Muscle of leg (tissue), 11 donors: ENCODE measurements around the gene SHFL. TPM values are rescaled to one million over a fixed set of nuclear protein-coding genes. Genes with fewer than 3 reads are reported as not detected.

Experiments used
- DNase-seq: peaks from one replicate; pipeline ENCODE4 v3.0.0; 2013
- H3K27ac ChIP-seq: one replicate; pipeline ENCODE4 v1.5.1; 2013; ENCODE audit warnings: mild to moderate bottlenecking, low read length, control low read depth
- H3K27me3 ChIP-seq: one replicate; pipeline ENCODE4 v1.6.1; 2013; ENCODE audit warnings: low read length; ENCODE audit not compliant: control insufficient read depth, insufficient read depth
- H3K36me3 ChIP-seq: one replicate; pipeline ENCODE4 v1.6.1; 2013; ENCODE audit warnings: low read length; ENCODE audit not compliant: control insufficient read depth, insufficient read depth
- H3K4me1 ChIP-seq: one replicate; pipeline ENCODE4 v1.6.1; 2013; ENCODE audit warnings: low read length; ENCODE audit not compliant: control insufficient read depth, insufficient read depth
- H3K4me3 ChIP-seq: one replicate; pipeline ENCODE4 v1.5.1; 2013; ENCODE audit warnings: low read length, control low read depth
- H3K9me3 ChIP-seq: replicated peaks from 2 replicates; pipeline ENCODE4 v1.6.1; 2013; ENCODE audit warnings: low read depth, low read length; ENCODE audit not compliant: control insufficient read depth
- WGBS: methylation state at CpG from one replicate; pipeline ENCODE4 v1.1.5; 2013; ENCODE audit warnings: missing lambda C conversion rate; ENCODE audit not compliant: insufficient coverage; 5-methylcytosine and 5-hydroxymethylcytosine counted together
- polyA plus RNA-seq, 8 donors: library from polyadenylated mRNA; unstranded; fragments of 120-200 nt; gene quantifications; one replicate each; pipeline versions ENCODE4 v1.2.1 to v1.2.3, GENCODE V29; 2013; ENCODE audit warnings: inconsistent platforms in 1 of 8, low replicate concordance in 1 of 8; ENCODE audit not compliant: insufficient read length in 8 of 8, insufficient read depth in 1 of 8
- total RNA-seq: library from RNA; stranded (reverse); fragments of 120-200 nt; gene quantifications from one replicate; pipeline ENCODE4 v1.2.4, GENCODE V29; 2013

The SHFL gene
- total and polyA plus RNA-seq, 9 donors: 8.7 to 13.9 (median 10.5) TPM

DNA sequence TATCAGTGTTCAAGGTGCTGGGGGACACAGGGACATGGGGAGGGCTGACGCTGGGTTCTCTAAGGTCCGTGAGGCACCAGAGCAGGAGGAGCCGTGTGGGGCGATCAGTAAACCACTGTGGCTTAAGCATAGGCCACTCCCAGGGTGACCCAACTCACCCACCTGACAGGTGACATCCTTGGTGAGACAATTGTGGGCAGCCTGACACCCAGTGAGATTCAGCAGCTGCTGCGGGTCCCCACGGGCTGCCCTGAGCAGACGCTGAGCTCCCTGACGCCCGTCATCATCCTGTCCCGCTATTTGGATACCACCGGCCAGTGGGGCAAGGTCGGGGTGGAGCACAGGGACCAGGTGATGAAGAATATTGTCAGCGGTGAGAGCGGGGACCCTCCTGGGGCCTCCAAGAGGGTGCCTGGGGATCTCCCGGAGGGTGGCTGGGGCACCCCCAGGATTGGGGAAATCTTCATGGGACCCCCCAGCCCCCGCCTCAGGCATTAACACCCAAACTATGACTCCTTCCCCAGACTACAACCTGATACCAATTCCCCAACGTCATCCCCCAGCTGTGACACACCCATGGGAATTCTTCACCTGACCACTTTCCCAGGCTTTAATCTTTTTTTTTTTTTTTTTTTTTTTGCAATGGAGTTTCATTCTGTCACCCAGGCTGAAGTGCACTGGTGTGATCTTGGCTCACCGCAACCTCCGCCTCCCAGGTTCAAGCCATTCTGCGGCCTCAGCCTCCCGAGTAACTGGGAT is 33.3 kb upstream of the SHFL start:
- 77% methylated on average over 17 of the region's 21 CpGs for WGBS
- Histone ChIP-seq H3K4me1 (no peaks in the 10 kb centered on the region), H3K4me3 (no peak overlapping the region), H3K27me3 (peaks cover 2% of the 10 kb centered on the region), H3K27ac (no peak overlapping the region), H3K36me3 (no peaks in the 10 kb centered on the region), H3K9me3 (no peaks in the 10 kb centered on the region)
- no peak for DNase-seq

DNA sequence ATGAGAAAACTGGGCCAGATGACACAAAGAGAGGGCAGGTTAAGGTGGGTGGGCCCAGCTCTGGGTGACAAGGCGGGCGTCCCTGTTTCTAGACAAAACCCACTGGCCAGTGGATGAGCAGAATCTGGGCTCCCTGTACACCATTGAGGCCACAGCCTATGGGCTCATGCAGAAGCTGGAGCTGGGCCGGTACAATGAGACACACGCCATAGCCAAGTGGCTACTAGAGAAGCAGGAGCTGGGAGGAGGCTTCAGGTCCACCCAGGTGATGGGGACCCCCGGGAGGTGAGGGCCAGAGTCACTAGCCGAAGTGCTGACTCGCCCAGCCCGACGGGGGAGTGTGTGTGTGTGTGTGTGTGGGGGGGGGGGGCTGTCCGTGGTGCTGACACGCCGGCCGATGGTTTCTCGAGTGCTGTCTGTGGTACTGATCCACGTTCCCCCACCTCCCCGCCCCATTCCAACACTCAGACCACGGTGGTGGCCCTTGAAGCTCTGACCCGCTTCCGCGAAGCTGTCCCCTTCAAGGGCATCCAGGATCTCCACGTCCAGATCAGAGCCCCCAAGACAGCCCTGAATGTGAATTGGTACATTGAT is 24.3 kb upstream of the SHFL start:
- Histone ChIP-seq H3K4me3 (no peak overlapping the region), H3K4me1 (no peaks in the 10 kb centered on the region), H3K27me3 (peaks cover 2% of the 10 kb centered on the region), H3K27ac (no peak overlapping the region), H3K9me3 (no peaks in the 10 kb centered on the region), H3K36me3 (no peaks in the 10 kb centered on the region)
- WGBS: 37% methylated on average over 14 of the region's 21 CpGs
- no peak for DNase-seq

DNA sequence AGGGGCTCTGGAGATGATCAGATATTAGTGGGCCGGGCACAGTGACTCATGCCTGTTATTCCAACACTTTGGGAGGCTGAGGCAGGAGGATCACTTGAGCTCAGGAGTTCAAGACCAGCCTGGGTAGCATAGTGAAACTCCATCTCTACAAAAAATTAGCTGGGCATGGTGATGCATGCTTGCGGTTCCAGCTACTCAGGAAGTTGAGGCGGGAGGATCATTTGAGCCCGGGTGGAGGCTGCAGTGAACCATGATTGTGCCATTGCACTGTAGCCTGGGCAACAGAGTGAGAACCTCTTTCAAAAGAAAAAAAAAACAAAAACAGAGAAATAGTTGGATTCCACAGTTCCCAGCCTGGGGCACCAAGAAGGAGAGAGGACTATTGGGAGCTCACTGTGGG is 17.9 kb upstream of the SHFL start:
- Histone ChIP-seq H3K9me3 (no peaks in the 10 kb centered on the region), H3K4me3 (no peak overlapping the region), H3K4me1 (no peaks in the 10 kb centered on the region), H3K36me3 (no peaks in the 10 kb centered on the region), H3K27ac (no peak overlapping the region), H3K27me3 (no peaks in the 10 kb centered on the region)
- no peak for DNase-seq
- WGBS: 84% methylated on average over 4 of the region's 4 CpGs

DNA sequence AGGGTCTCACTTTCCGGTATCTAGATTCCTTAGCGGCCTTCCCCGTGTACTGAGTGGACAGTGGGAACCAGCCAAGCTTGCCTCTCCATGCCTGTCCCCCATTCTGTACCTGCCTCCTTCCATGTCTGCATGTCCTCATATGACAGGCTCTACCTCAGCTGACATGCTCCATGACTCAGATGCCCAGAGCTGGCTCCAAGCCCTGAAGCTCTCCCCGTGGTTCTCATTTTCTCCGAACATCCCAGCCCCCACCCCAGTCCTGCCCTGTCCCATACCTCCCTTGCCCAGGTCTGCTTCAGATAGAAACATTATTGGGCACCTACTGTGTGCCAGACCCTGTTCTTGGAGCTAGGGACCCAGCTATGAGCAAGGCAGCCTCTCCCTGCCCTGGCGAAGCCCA is 17.1 kb upstream of the SHFL start:
- H3K9me3 ChIP-seq: peaks cover 1% of the 10 kb centered on the region
- no peaks in the 10 kb centered on the region for H3K36me3 ChIP-seq
- H3K27ac ChIP-seq: no peak overlapping the region
- DNase-seq: no peak
- H3K4me1 ChIP-seq: no peaks in the 10 kb centered on the region
- no peaks in the 10 kb centered on the region for H3K27me3 ChIP-seq
- H3K4me3 ChIP-seq: no peak overlapping the region
- WGBS: 92% methylated on average over 5 of the region's 6 CpGs

DNA sequence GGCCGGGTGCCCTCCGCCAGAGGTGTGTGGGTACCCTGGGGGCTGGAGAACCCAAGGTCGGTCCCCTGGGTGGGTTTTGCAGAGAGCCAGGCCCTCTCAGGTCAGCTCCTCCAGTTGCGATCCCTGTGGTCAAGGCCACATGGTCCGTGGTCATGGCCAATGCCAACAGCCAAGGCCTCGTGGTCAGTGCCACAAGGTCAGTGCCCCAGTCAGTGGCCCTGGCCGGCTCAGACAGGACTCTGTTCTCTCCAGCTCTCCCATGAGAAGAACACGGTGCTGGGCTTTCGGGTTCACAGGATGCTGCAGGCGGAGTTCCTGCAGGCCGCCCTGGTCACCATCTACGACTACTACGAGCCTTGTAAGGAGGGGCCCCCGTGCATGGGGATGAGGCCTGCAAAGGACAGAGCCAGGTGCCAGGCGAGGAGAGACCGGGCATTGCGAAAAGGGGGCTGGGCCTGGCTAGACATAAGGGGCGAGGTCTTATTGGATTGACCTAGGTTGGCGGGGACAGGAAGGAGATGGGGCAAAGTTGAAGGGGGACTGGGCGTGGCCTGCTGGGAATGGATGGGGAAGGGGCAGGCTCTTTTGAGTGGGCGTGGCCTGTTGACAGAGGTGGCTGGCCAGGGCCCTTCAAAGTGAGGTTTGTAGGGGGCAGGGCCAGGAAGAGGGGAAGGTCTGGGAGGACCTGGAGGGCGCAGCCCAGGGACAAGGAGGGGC is 15.2 kb upstream of the SHFL start:
- Histone ChIP-seq H3K4me1 (no peaks in the 10 kb centered on the region), H3K27ac (no peak overlapping the region), H3K27me3 (no peaks in the 10 kb centered on the region), H3K9me3 (peaks cover 3% of the 10 kb centered on the region), H3K4me3 (no peak overlapping the region), H3K36me3 (no peaks in the 10 kb centered on the region)
- 69% methylated on average over 22 of the region's 22 CpGs for WGBS
- no peak for DNase-seq

DNA sequence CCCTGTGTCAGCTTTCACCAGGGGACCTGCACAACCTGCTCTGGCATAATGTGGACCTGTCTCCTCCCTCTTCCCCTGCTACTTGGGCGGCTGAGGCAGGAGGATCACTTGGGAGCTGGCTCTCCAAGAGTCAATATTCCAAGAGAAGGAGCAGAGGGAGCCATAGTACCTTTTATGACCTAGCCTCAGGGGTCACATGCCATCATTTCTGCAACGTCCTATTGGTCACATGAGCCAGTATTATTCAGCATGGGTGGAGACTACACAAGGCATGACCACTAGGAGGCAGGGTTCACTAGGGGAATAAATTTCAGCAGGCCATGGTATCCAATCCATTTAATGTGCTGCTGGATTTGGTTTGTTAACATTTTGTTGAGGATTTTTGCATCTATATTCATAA is 12.0 kb upstream of the SHFL start:
- Histone ChIP-seq H3K4me3 (no peak overlapping the region), H3K27ac (no peak overlapping the region), H3K27me3 (no peaks in the 10 kb centered on the region), H3K4me1 (no peaks in the 10 kb centered on the region), H3K36me3 (no peaks in the 10 kb centered on the region), H3K9me3 (peaks cover 3% of the 10 kb centered on the region)
- WGBS: 90% methylated on average over 2 of the region's 2 CpGs
- no peak for DNase-seq

DNA sequence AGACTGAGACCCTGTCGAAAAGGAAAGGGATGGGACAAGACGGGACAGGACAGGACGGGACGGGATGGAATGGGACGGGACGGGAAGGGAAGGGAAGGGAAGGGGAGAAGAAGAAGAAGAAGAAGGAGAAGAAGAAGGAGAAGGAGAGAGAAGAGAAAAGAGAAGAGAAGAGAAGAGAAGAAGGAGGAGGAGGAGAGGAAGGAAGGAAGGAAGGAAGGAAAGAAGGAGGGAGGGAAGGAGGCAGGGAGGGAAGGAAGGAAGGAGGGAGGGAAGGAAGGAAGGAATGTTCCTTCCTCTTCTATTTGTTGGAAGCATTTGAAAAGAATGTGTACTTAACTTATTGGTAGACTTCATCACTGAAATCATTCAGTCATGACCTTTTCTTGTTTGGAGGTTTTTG is 9.6 kb upstream of the SHFL start:
- Histone ChIP-seq H3K4me1 (no peaks in the 10 kb centered on the region), H3K9me3 (peaks cover 3% of the 10 kb centered on the region), H3K4me3 (no peak overlapping the region), H3K36me3 (no peaks in the 10 kb centered on the region), H3K27me3 (no peaks in the 10 kb centered on the region), H3K27ac (no peak overlapping the region)
- no peak for DNase-seq
- 71% methylated on average over 6 of the region's 6 CpGs for WGBS

DNA sequence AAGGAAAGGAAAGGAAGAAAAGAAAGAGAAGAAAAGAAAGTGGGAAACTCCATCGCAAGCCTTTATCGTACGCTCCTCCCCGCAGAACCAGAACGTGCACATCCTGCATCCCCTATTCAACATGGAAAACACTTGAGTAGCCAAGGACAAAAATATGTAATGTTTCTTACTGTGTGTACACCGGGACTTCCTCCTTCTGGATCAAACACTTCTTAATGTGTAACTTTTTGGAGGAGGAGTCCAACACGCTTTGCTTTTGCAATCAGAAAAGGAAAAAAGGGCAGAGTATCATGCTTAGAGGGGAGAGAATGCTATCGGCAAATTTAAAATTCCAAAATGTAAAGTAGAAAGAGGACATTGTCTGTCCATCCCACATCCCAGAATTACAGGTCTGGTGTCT is 7.8 kb upstream of the SHFL start:
- no peak for DNase-seq
- no CpG with 5 or more reads among the region's 8 CpGs for WGBS
- Histone ChIP-seq H3K4me1 (no peaks in the 10 kb centered on the region), H3K36me3 (no peaks in the 10 kb centered on the region), H3K4me3 (no peak overlapping the region), H3K9me3 (peaks cover 3% of the 10 kb centered on the region), H3K27me3 (no peaks in the 10 kb centered on the region), H3K27ac (no peak overlapping the region)

DNA sequence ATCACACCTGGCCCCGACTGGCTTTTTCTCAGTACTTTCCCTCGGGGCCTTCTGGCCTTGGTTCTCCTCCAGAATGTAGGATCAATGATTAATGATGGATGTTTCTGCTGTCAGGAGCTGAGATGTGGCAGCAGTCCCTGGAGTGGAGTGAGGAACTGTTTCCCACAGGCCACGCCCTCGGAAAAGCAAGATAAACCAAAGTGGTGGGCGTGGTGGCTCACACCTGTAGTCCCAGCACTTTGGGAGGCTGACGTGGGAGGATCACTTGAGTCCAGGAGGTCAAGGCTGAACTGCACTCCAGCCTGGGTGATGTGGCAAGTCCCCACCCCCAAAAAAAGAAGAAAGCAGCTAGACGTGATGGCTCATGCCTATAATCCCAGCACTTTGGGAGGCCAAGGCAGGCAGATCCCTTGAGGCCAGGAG is 7.1 kb upstream of the SHFL start:
- Histone ChIP-seq H3K36me3 (no peaks in the 10 kb centered on the region), H3K9me3 (peaks cover 2% of the 10 kb centered on the region), H3K4me3 (no peak overlapping the region), H3K4me1 (no peaks in the 10 kb centered on the region), H3K27me3 (no peaks in the 10 kb centered on the region), H3K27ac (no peak overlapping the region)
- no peak for DNase-seq
- 77% methylated on average over 5 of the region's 7 CpGs for WGBS

DNA sequence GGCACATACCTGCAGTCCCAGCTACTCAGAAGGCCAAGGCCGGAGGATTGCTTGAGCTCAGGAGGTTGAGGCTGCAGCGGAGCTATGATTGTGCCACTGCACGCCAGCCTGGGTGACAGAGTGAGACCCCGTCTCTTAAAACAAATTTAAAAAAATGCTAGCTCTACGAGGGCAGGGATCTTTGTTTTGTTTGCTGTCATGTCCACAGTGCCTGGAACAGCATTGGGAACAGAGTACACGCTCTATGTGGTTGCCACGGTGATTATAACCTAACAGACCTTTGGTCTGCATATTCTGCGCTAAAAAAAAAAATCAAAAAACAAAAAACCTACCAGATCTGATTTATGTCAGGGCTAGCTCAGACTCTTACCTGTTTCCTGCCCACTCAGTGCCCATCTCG is 2.2 kb upstream of the SHFL start:
- peaks cover 8% of the 10 kb centered on the region for H3K27me3 ChIP-seq
- H3K9me3 ChIP-seq: no peaks in the 10 kb centered on the region
- DNase-seq: no peak
- H3K27ac ChIP-seq: no peak overlapping the region
- peaks cover 11% of the 10 kb centered on the region for H3K4me1 ChIP-seq
- peaks cover 2% of the 10 kb centered on the region for H3K36me3 ChIP-seq
- no peak overlapping the region for H3K4me3 ChIP-seq
- 75% methylated on average over 9 of the region's 9 CpGs for WGBS
